Testis (tissue), 3 donors: ENCODE results near the gene CLDND2. TPM values are rescaled to one million over a fixed set of nuclear protein-coding genes. Genes with fewer than 3 reads are reported as not detected.

ENCODE experiments used
- DNase-seq: peaks from one replicate; pipeline ENCODE4 v3.0.0-alpha.2; 2019
- H3K27ac ChIP-seq, 2 donors: fragments of 200-600 bp; sonication (generic); one replicate each; pipeline ENCODE4 v1.5.1; 2019
- H3K27me3 ChIP-seq: fragments of 200-600 bp; sonication (generic); one replicate; pipeline ENCODE4 v1.5.1; 2019
- H3K36me3 ChIP-seq: fragments of 200-600 bp; sonication (generic); one replicate; pipeline ENCODE4 v1.5.1; 2017; ENCODE audit warnings: low read depth; ENCODE audit errors: missing control alignments
- H3K4me1 ChIP-seq: fragments of 200-600 bp; sonication (generic); one replicate; pipeline ENCODE4 v1.5.1; 2019
- H3K4me3 ChIP-seq, 2 donors: fragments of 200-600 bp; sonication (generic); one replicate each; pipeline ENCODE4 v1.5.1; 2017 to 2019
- H3K9me3 ChIP-seq: fragments of 200-600 bp; sonication (generic); one replicate; pipeline ENCODE4 v1.5.1; 2017
- CTCF ChIP-seq, 3 experiments: fragments of 450-650 bp in 2 of 3; fragments of 200-600 bp in 1 of 3; sonication (generic) in 1 of 3; IDR thresholded peaks; one replicate each; pipeline ENCODE4 v1.5.1; 2016 to 2019; ENCODE audit warnings: antibody characterized with exemption in 3 of 3, mild to moderate bottlenecking in 2 of 3, moderate library complexity in 1 of 3
- POLR2A ChIP-seq: fragments of 450-650 bp; IDR thresholded peaks from one replicate; pipeline ENCODE4 v1.6.1; 2017; ENCODE audit warnings: antibody characterized with exemption, mild to moderate bottlenecking, moderate library complexity
- WGBS, 2 donors: methylation state at CpG; one replicate each; pipeline ENCODE4 v1.1.5; 2018; 5-methylcytosine and 5-hydroxymethylcytosine counted together
- intact Hi-C: fragments of 100-400 bp; cut with DNase I; formaldehyde crosslinking; loops from one replicate; pipeline ENCODE4 v1.15.1; 2023; ENCODE audit warnings: low total_unique reads
- polyA plus RNA-seq: library from polyadenylated mRNA; stranded (reverse); fragments of 350-450 nt; fragmentation: Illumina TruSeq; extraction: RNeasy Lipid Tissue Mini Kit (QIAGEN cat#74804); gene quantifications from one replicate; pipeline ENCODE4 v1.2.3, GENCODE V29; 2014; ENCODE audit warnings: low read depth, low replicate concordance; ENCODE audit not compliant: insufficient read depth
- total RNA-seq, 2 donors: library from RNA; depleted of rRNA; stranded (reverse); fragments of >200 nt; gene quantifications; one replicate each; pipeline ENCODE4 v1.2.3, GENCODE V29; 2016

CLDND2 gene
- total and polyA plus RNA-seq, 3 donors from 2014 or later, result 10.0 to 41.2 (median 26.4) TPM

- Histone ChIP-seq H3K36me3 (no peaks in the 10 kb centered on the region), H3K4me1 (no peaks in the 10 kb centered on the region), H3K27me3 (no peaks in the 10 kb centered on the region), H3K4me3 (peak overlapping the region; percentile 58 to 74), H3K9me3 (no peaks in the 10 kb centered on the region), H3K27ac (peak overlapping the region; percentile 18 to 80)
- intact Hi-C loops, result no loop called here
- 1 to 5% methylated on average over 37 to 41 of the region's 107 CpGs for WGBS, 2 donors
- TF ChIP-seq CTCF (IDR thresholded peaks at IDR 0.05), result peak; percentile 21 to 61 (median 55)
- no peak for TF ChIP-seq POLR2A
- DNase-seq, result peak; percentile 100
Observed at GRCh38 chr19:51339687-51340656, 28.8 kb downstream of the CLDND2 start.

GRCh38 chr19:51339313-51339686, 29.5 kb downstream of the CLDND2 start:
- Histone ChIP-seq H3K27me3 (no peaks in the 10 kb centered on the region), H3K4me1 (no peaks in the 10 kb centered on the region), H3K27ac (peak overlapping the region; percentile 62 to 80), H3K36me3 (no peaks in the 10 kb centered on the region), H3K9me3 (no peaks in the 10 kb centered on the region), H3K4me3 (peak overlapping the region; percentile 58 to 74)
- no peak for TF ChIP-seq POLR2A
- TF ChIP-seq CTCF (IDR thresholded peaks at IDR 0.05), result no peak
- no peak for DNase-seq
- 0 to 2% methylated on average over 10 of the region's 10 CpGs for WGBS, 2 donors
- intact Hi-C loops, result no loop called here

- Histone ChIP-seq H3K4me1 (no peaks in the 10 kb centered on the region), H3K36me3 (no peaks in the 10 kb centered on the region), H3K4me3 (peak overlapping the region; percentile 58 to 74), H3K27ac (peak overlapping the region; percentile 62 to 80), H3K27me3 (no peaks in the 10 kb centered on the region), H3K9me3 (no peaks in the 10 kb centered on the region)
- TF ChIP-seq POLR2A, result no peak
- TF ChIP-seq CTCF (IDR thresholded peaks at IDR 0.05), result peak; percentile 72 to 89 (median 83)
- intact Hi-C loops, result no loop called here
- WGBS, 2 donors, result 2 to 6% methylated on average over 20 to 40 of the region's 43 CpGs
- peak; percentile 92 for DNase-seq
Observed at GRCh38 chr19:51338563-51339312, 30.1 kb downstream of the CLDND2 start.

- H3K27ac ChIP-seq, result no peak overlapping the region
- H3K4me3 ChIP-seq, result no peak overlapping the region
- 53 to 74% methylated on average over 10 to 19 of the region's 19 CpGs for WGBS, 2 donors
- no peak for DNase-seq
- H3K9me3 ChIP-seq, result no peaks in the 10 kb centered on the region
- no peaks in the 10 kb centered on the region for H3K4me1 ChIP-seq
- H3K27me3 ChIP-seq, result no peaks in the 10 kb centered on the region
- intact Hi-C loops, result no loop called here
- TF ChIP-seq POLR2A (no peak), CTCF (IDR thresholded peaks at IDR 0.05) (no peak)
- H3K36me3 ChIP-seq, result no peaks in the 10 kb centered on the region
Observed at GRCh38 chr19:51337861-51338562, 30.8 kb downstream of the CLDND2 start.
